Measurements from ENCODE around the gene KLHL9.

The KLHL9 gene

DNA sequence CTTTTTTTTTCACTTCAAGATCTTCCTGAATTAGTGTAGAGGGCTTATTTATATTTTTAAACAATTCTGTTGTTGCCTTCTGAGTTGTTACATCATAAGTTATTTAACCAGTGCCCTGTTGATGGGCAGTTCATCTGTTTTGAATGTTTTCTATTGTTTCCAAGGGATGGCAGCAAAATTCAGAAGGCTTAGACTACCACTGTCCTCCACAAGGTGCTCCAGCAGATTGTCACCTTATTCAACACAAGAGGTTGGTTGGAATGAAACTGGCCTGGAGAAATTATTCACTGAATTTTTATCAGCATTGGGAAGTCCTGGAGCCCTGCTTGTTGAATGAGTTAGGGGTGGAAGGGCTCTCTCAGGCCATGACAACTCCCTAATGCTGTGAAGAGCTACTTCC is 1.3 kb upstream of the KLHL9 start:
- Histone ChIP-seq H3K36me3 (replicated peaks in 1 of 2; ENCODE audit: control insufficient read depth in 2 of 2, insufficient read depth in 2 of 2, low read length in 2 of 2) (peaks cover 0 to 25% of the 10 kb centered on the region in 2 donors), H3K4me2 (ENCODE audit: insufficient read depth, low read length, poor library complexity, severe bottlenecking) (no peak overlapping the region), H4K91ac (ENCODE audit: low read depth, low read length, poor library complexity) (no peak overlapping the region), H2BK120ac (ENCODE audit: low read depth, low read length) (no peak overlapping the region), H2BK12ac (ENCODE audit: low read length) (no peak overlapping the region), H2AFZ (ENCODE audit: low read length) (peak overlapping the region; percentile 61), H3K9ac (ENCODE audit: low read depth, low read length, poor library complexity) (no peak overlapping the region), H4K8ac (ENCODE audit: low read depth, low read length) (no peak overlapping the region), H3K14ac (ENCODE audit: low read length) (no peak overlapping the region), H3K4me3 (ENCODE audit: low read length in 2 of 2) (no peak overlapping the region), H3K27me3 (ENCODE audit: control insufficient read depth in 3 of 3, insufficient read depth in 3 of 3, low read depth in 1 of 3, low read length in 3 of 3) (peaks cover 0 to 7% (median 0%) of the 10 kb centered on the region in 3 experiments), H3K23ac (ENCODE audit: low read depth, low read length, poor library complexity) (no peak overlapping the region), H3K79me1 (ENCODE audit: low read depth, low read length) (peaks cover 5% of the 10 kb centered on the region), H3K4ac (ENCODE audit: low read length) (no peak overlapping the region), H3K18ac (ENCODE audit: low read length) (no peak overlapping the region), H3K9me3 (replicated peaks in 1 of 2; ENCODE audit: control insufficient read depth in 2 of 2, insufficient read depth in 1 of 2, low read depth in 1 of 2, low read length in 2 of 2) (peaks cover 0 to 5% of the 10 kb centered on the region in 2 donors), H3K27ac (replicated peaks; ENCODE audit: low read length) (no peak overlapping the region), H2BK15ac (ENCODE audit: low read length) (no peak overlapping the region), H3K4me1 (ENCODE audit: control insufficient read depth in 2 of 2, insufficient read depth in 1 of 2, low read depth in 1 of 2, low read length in 2 of 2) (peaks cover 6 to 16% of the 10 kb centered on the region in 2 donors), H2BK5ac (ENCODE audit: low read length) (no peak overlapping the region), H2AK5ac (ENCODE audit: low read depth, low read length) (no peak overlapping the region)
- no peak for DNase-seq (ENCODE audit: low spot score)

GRCh38 chr9:21333226-21333625 is 2.0 kb downstream of the KLHL9 start:
- no CpG with 5 or more reads among the region's 2 CpGs for WGBS, 2 donors (ENCODE audit: extremely low coverage in 2 of 2, insufficient read length in 2 of 2, insufficient replicate concordance in 1 of 2)
- Histone ChIP-seq H4K91ac (ENCODE audit: low read depth, low read length, poor library complexity) (no peak overlapping the region), H3K9ac (ENCODE audit: low read depth, low read length, poor library complexity) (no peak overlapping the region), H3K18ac (ENCODE audit: low read length) (no peak overlapping the region), H2BK12ac (ENCODE audit: low read length) (no peak overlapping the region), H3K79me1 (ENCODE audit: low read depth, low read length) (peaks cover 5% of the 10 kb centered on the region), H2AFZ (ENCODE audit: low read length) (no peak overlapping the region), H2BK5ac (ENCODE audit: low read length) (no peak overlapping the region), H3K27ac (replicated peaks; ENCODE audit: low read length) (no peak overlapping the region), H4K8ac (ENCODE audit: low read depth, low read length) (no peak overlapping the region), H2BK15ac (ENCODE audit: low read length) (no peak overlapping the region), H3K27me3 (ENCODE audit: control insufficient read depth in 3 of 3, insufficient read depth in 3 of 3, low read depth in 1 of 3, low read length in 3 of 3) (no peaks in the 10 kb centered on the region), H2AK5ac (ENCODE audit: low read depth, low read length) (no peak overlapping the region), H2BK120ac (ENCODE audit: low read depth, low read length) (no peak overlapping the region), H3K4me1 (ENCODE audit: control insufficient read depth in 2 of 2, insufficient read depth in 1 of 2, low read depth in 1 of 2, low read length in 2 of 2) (peaks cover 6 to 16% of the 10 kb centered on the region in 2 donors), H3K4me3 (ENCODE audit: low read length in 2 of 2) (peak overlapping the region in 1 of 2 donors; percentile 11), H3K4ac (ENCODE audit: low read length) (no peak overlapping the region), H3K9me3 (replicated peaks in 1 of 2; ENCODE audit: control insufficient read depth in 2 of 2, insufficient read depth in 1 of 2, low read depth in 1 of 2, low read length in 2 of 2) (peaks cover 0 to 5% of the 10 kb centered on the region in 2 donors), H3K4me2 (ENCODE audit: insufficient read depth, low read length, poor library complexity, severe bottlenecking) (no peak overlapping the region), H3K23ac (ENCODE audit: low read depth, low read length, poor library complexity) (no peak overlapping the region), H3K36me3 (replicated peaks in 1 of 2; ENCODE audit: control insufficient read depth in 2 of 2, insufficient read depth in 2 of 2, low read length in 2 of 2) (peaks cover 0 to 56% of the 10 kb centered on the region in 2 donors), H3K14ac (ENCODE audit: low read length) (no peak overlapping the region)
- DNase-seq (ENCODE audit: low spot score): no peak

GRCh38 chr9:21331676-21332402 is 3.4 kb downstream of the KLHL9 start:
- Histone ChIP-seq H3K4me1 (ENCODE audit: control insufficient read depth in 2 of 2, insufficient read depth in 1 of 2, low read depth in 1 of 2, low read length in 2 of 2) (peaks cover 6 to 16% of the 10 kb centered on the region in 2 donors), H3K9ac (ENCODE audit: low read depth, low read length, poor library complexity) (no peak overlapping the region), H3K4me3 (ENCODE audit: low read length in 2 of 2) (no peak overlapping the region), H3K79me1 (ENCODE audit: low read depth, low read length) (peaks cover 5% of the 10 kb centered on the region), H3K9me3 (replicated peaks in 1 of 2; ENCODE audit: control insufficient read depth in 2 of 2, insufficient read depth in 1 of 2, low read depth in 1 of 2, low read length in 2 of 2) (peaks cover 0 to 5% of the 10 kb centered on the region in 2 donors), H3K23ac (ENCODE audit: low read depth, low read length, poor library complexity) (no peak overlapping the region), H2AK5ac (ENCODE audit: low read depth, low read length) (no peak overlapping the region), H4K8ac (ENCODE audit: low read depth, low read length) (no peak overlapping the region), H3K4me2 (ENCODE audit: insufficient read depth, low read length, poor library complexity, severe bottlenecking) (no peak overlapping the region), H2BK15ac (ENCODE audit: low read length) (no peak overlapping the region), H3K36me3 (replicated peaks in 1 of 2; ENCODE audit: control insufficient read depth in 2 of 2, insufficient read depth in 2 of 2, low read length in 2 of 2) (peaks cover 0 to 56% of the 10 kb centered on the region in 2 donors), H3K4ac (ENCODE audit: low read length) (no peak overlapping the region), H3K27me3 (ENCODE audit: control insufficient read depth in 3 of 3, insufficient read depth in 3 of 3, low read depth in 1 of 3, low read length in 3 of 3) (no peaks in the 10 kb centered on the region), H2BK120ac (ENCODE audit: low read depth, low read length) (no peak overlapping the region), H3K14ac (ENCODE audit: low read length) (no peak overlapping the region), H3K27ac (replicated peaks; ENCODE audit: low read length) (no peak overlapping the region), H4K91ac (ENCODE audit: low read depth, low read length, poor library complexity) (no peak overlapping the region), H2BK12ac (ENCODE audit: low read length) (no peak overlapping the region), H2BK5ac (ENCODE audit: low read length) (no peak overlapping the region), H3K18ac (ENCODE audit: low read length) (no peak overlapping the region), H2AFZ (ENCODE audit: low read length) (no peak overlapping the region)
- no peak for DNase-seq (ENCODE audit: low spot score)
- WGBS, 2 donors (ENCODE audit: extremely low coverage in 2 of 2, insufficient read length in 2 of 2, insufficient replicate concordance in 1 of 2): no CpG with 5 or more reads among the region's 5 CpGs

- peak; percentile 35 for DNase-seq (ENCODE audit: low spot score)
- no peak overlapping the region for H3K23ac ChIP-seq (ENCODE audit: low read depth, low read length, poor library complexity)
- no peaks in the 10 kb centered on the region for H3K27me3 ChIP-seq (ENCODE audit: control insufficient read depth in 3 of 3, insufficient read depth in 3 of 3, low read depth in 1 of 3, low read length in 3 of 3)
- no peak overlapping the region for H3K27ac ChIP-seq (replicated peaks; ENCODE audit: low read length)
- no peak overlapping the region for H3K14ac ChIP-seq (ENCODE audit: low read length)
- H2BK5ac ChIP-seq (ENCODE audit: low read length): no peak overlapping the region
- no peak overlapping the region for H3K18ac ChIP-seq (ENCODE audit: low read length)
- no peak overlapping the region for H3K9ac ChIP-seq (ENCODE audit: low read depth, low read length, poor library complexity)
- no peak overlapping the region for H2BK15ac ChIP-seq (ENCODE audit: low read length)
- no peaks in the 10 kb centered on the region for H3K79me1 ChIP-seq (ENCODE audit: low read depth, low read length)
- no CpG with 5 or more reads among the region's 2 CpGs for WGBS, 2 donors (ENCODE audit: extremely low coverage in 2 of 2, insufficient read length in 2 of 2, insufficient replicate concordance in 1 of 2)
- H2BK12ac ChIP-seq (ENCODE audit: low read length): no peak overlapping the region
- H3K4me2 ChIP-seq (ENCODE audit: insufficient read depth, low read length, poor library complexity, severe bottlenecking): no peak overlapping the region
- H4K8ac ChIP-seq (ENCODE audit: low read depth, low read length): no peak overlapping the region
- H3K4me1 ChIP-seq (ENCODE audit: control insufficient read depth in 2 of 2, insufficient read depth in 1 of 2, low read depth in 1 of 2, low read length in 2 of 2): peaks cover 0 to 2% of the 10 kb centered on the region in 2 donors
- no peak overlapping the region for H3K4me3 ChIP-seq (ENCODE audit: low read length in 2 of 2)
- no peak overlapping the region for H2BK120ac ChIP-seq (ENCODE audit: low read depth, low read length)
- H3K9me3 ChIP-seq (replicated peaks in 1 of 2; ENCODE audit: control insufficient read depth in 2 of 2, insufficient read depth in 1 of 2, low read depth in 1 of 2, low read length in 2 of 2): no peaks in the 10 kb centered on the region
- no peak overlapping the region for H3K4ac ChIP-seq (ENCODE audit: low read length)
- peaks cover 4 to 66% of the 10 kb centered on the region in 2 donors for H3K36me3 ChIP-seq (replicated peaks in 1 of 2; ENCODE audit: control insufficient read depth in 2 of 2, insufficient read depth in 2 of 2, low read length in 2 of 2)
- no peak overlapping the region for H2AK5ac ChIP-seq (ENCODE audit: low read depth, low read length)
- no peak overlapping the region for H2AFZ ChIP-seq (ENCODE audit: low read length)
- H4K91ac ChIP-seq (ENCODE audit: low read depth, low read length, poor library complexity): no peak overlapping the region
These were observed 8.6 kb downstream of the KLHL9 start for GRCh38 chr9:21326526-21327139.

Measured in neuronal stem cell (in vitro differentiated cells).